Activated naive CD8-positive, alpha-beta T cell treated with anti-CD3 and anti-CD28 coated beads, Interleukin-2, amount 10 ng/mL, durations not matched to agents 7 days and 5 days (primary cell): Measurements from ENCODE around the gene APOBEC2. TPM values are rescaled to one million over a fixed set of nuclear protein-coding genes. Genes with fewer than 3 reads are reported as not detected.

Experiments used
- ATAC-seq: fragments of 150-1000 bp; cut with Tn5 transposase; one replicate; pipeline ENCODE4 v1.10.0; 2021; ENCODE audit warnings: low read depth, moderate library complexity
- POLR2A ChIA-PET: fragments of 350-600 bp; sonication (Branson Sonifier 250); formaldehyde crosslinking; loops from one replicate; lab custom pipeline; 2021; ENCODE audit warnings: antibody characterized with exemption; lab: Charles Lee
- DNase-seq: peaks from one replicate; pipeline ENCODE4 v3.0.0; 2021
- H3K27ac Mint-ChIP-seq: one replicate; pipeline ENCODE4 v1.8.0; 2022; ENCODE audit warnings: mild to moderate bottlenecking, mixed read lengths
- H3K27me3 Mint-ChIP-seq: one replicate; pipeline ENCODE4 v1.8.0; 2022; ENCODE audit warnings: mild to moderate bottlenecking, moderate library complexity, mixed read lengths
- H3K36me3 Mint-ChIP-seq: one replicate; pipeline ENCODE4 v1.8.0; 2021; ENCODE audit warnings: mild to moderate bottlenecking, mixed read lengths
- H3K4me1 Mint-ChIP-seq: one replicate; pipeline ENCODE4 v1.8.0; 2021; ENCODE audit warnings: mixed read lengths
- H3K4me3 Mint-ChIP-seq: one replicate; pipeline ENCODE4 v1.8.0; 2022; ENCODE audit warnings: mild to moderate bottlenecking, moderate library complexity, mixed read lengths
- H3K9me3 Mint-ChIP-seq: one replicate; pipeline ENCODE4 v1.8.0; 2021; ENCODE audit warnings: mixed read lengths
- total RNA-seq, 2 experiments: library from RNA; stranded (reverse); gene quantifications; one replicate each; pipeline ENCODE4 v1.2.3, GENCODE V29; 2021

Gene APOBEC2
- total RNA-seq, 2 experiments from 2014 or later = not detected

- peaks cover 12% of the 10 kb centered on the region for H3K4me1 Mint-ChIP-seq
- POLR2A ChIA-PET = no interaction called here
- DNase-seq (no peak), ATAC-seq (no peak)
- H3K27me3 Mint-ChIP-seq = no peaks in the 10 kb centered on the region
- no peak overlapping the region for H3K4me3 Mint-ChIP-seq
- no peak overlapping the region for H3K27ac Mint-ChIP-seq
- no peaks in the 10 kb centered on the region for H3K9me3 Mint-ChIP-seq
- H3K36me3 Mint-ChIP-seq = peaks cover 13% of the 10 kb centered on the region
Observed at GRCh38 chr6:41056768-41057490, 3.9 kb downstream of the APOBEC2 start.

GRCh38 chr6:41058783-41059181, 5.8 kb downstream of the APOBEC2 start:
- POLR2A ChIA-PET = no interaction called here
- ATAC-seq = no peak
- H3K27ac Mint-ChIP-seq = no peak overlapping the region

GRCh38 chr6:41059556-41059955, 6.6 kb downstream of the APOBEC2 start:
- H3K4me1 Mint-ChIP-seq = peaks cover 7% of the 10 kb centered on the region
- POLR2A ChIA-PET = interaction anchor here (1.3 kb wide), 1 partner anchor 10 kb away, joined by 3 read pairs; no protein-coding TSS in a partner anchor
- no peaks in the 10 kb centered on the region for H3K9me3 Mint-ChIP-seq
- H3K27ac Mint-ChIP-seq = no peak overlapping the region
- ATAC-seq (no peak), DNase-seq (no peak)
- no peaks in the 10 kb centered on the region for H3K27me3 Mint-ChIP-seq
- no peak overlapping the region for H3K4me3 Mint-ChIP-seq
- peaks cover 13% of the 10 kb centered on the region for H3K36me3 Mint-ChIP-seq

More at GRCh38 chr6:41058783-41059181, 5.8 kb downstream of the APOBEC2 start:
- Mint-ChIP-seq H3K9me3 (no peaks in the 10 kb centered on the region), H3K27me3 (no peaks in the 10 kb centered on the region), H3K4me3 (no peak overlapping the region), H3K4me1 (peaks cover 6% of the 10 kb centered on the region), H3K36me3 (peaks cover 13% of the 10 kb centered on the region)
- no peak for DNase-seq

- ATAC-seq (no peak), DNase-seq (no peak)
- Mint-ChIP-seq H3K27ac (no peak overlapping the region), H3K4me3 (no peak overlapping the region), H3K9me3 (no peaks in the 10 kb centered on the region), H3K27me3 (no peaks in the 10 kb centered on the region), H3K4me1 (peaks cover 8% of the 10 kb centered on the region), H3K36me3 (peaks cover 16% of the 10 kb centered on the region)
- POLR2A ChIA-PET = interaction anchor here (0.5 kb wide), 1 partner anchor 55 kb away, joined by 6 read pairs; no protein-coding TSS in a partner anchor
Observed at GRCh38 chr6:41061196-41061726, 8.3 kb downstream of the APOBEC2 start.

- no peaks in the 10 kb centered on the region for H3K9me3 Mint-ChIP-seq
- POLR2A ChIA-PET = interaction anchor here (0.7 kb wide), 1 partner anchor 9 kb away, joined by 3 read pairs; no protein-coding TSS in a partner anchor
- no peak overlapping the region for H3K4me3 Mint-ChIP-seq
- peaks cover 12% of the 10 kb centered on the region for H3K4me1 Mint-ChIP-seq
- ATAC-seq (no peak), DNase-seq (no peak)
- H3K27ac Mint-ChIP-seq = no peak overlapping the region
- H3K27me3 Mint-ChIP-seq = no peaks in the 10 kb centered on the region
- peaks cover 19% of the 10 kb centered on the region for H3K36me3 Mint-ChIP-seq
Observed at GRCh38 chr6:41062056-41062455, 9.1 kb downstream of the APOBEC2 start.

- Mint-ChIP-seq H3K9me3 (no peaks in the 10 kb centered on the region), H3K27ac (no peak overlapping the region), H3K4me1 (peaks cover 20% of the 10 kb centered on the region), H3K27me3 (no peaks in the 10 kb centered on the region), H3K36me3 (peaks cover 25% of the 10 kb centered on the region), H3K4me3 (no peak overlapping the region)
- DNase-seq = no peak
- POLR2A ChIA-PET = interaction anchor here (1.0 kb wide), 1 partner anchor 8 kb away, joined by 3 read pairs; no protein-coding TSS in a partner anchor
- ATAC-seq = no peak
Observed at GRCh38 chr6:41063884-41064285, 10.9 kb downstream of the APOBEC2 start.

- H3K9me3 Mint-ChIP-seq = no peaks in the 10 kb centered on the region
- DNase-seq (no peak), ATAC-seq (no peak)
- peaks cover 24% of the 10 kb centered on the region for H3K4me1 Mint-ChIP-seq
- no peak overlapping the region for H3K4me3 Mint-ChIP-seq
- POLR2A ChIA-PET = no interaction called here
- peaks cover 31% of the 10 kb centered on the region for H3K36me3 Mint-ChIP-seq
- H3K27me3 Mint-ChIP-seq = no peaks in the 10 kb centered on the region
- no peak overlapping the region for H3K27ac Mint-ChIP-seq
Observed at GRCh38 chr6:41064841-41065240, 11.8 kb downstream of the APOBEC2 start.

- H3K27me3 Mint-ChIP-seq = no peaks in the 10 kb centered on the region
- H3K27ac Mint-ChIP-seq = peak overlapping the region; percentile 24
- H3K4me1 Mint-ChIP-seq = peaks cover 27% of the 10 kb centered on the region
- DNase-seq (no peak), ATAC-seq (no peak)
- peaks cover 29% of the 10 kb centered on the region for H3K36me3 Mint-ChIP-seq
- H3K4me3 Mint-ChIP-seq = no peak overlapping the region
- H3K9me3 Mint-ChIP-seq = no peaks in the 10 kb centered on the region
- POLR2A ChIA-PET = no interaction called here
Observed at GRCh38 chr6:41065550-41066026, 12.6 kb downstream of the APOBEC2 start.

GRCh38 chr6:41066867-41067304, 13.9 kb downstream of the APOBEC2 start:
- no peak for ATAC-seq
- POLR2A ChIA-PET = no interaction called here
- Mint-ChIP-seq H3K4me3 (no peak overlapping the region), H3K27me3 (no peaks in the 10 kb centered on the region), H3K36me3 (peaks cover 31% of the 10 kb centered on the region), H3K27ac (no peak overlapping the region), H3K9me3 (no peaks in the 10 kb centered on the region), H3K4me1 (peaks cover 32% of the 10 kb centered on the region)
- DNase-seq = no peak

GRCh38 chr6:41071501-41071922, 18.5 kb downstream of the APOBEC2 start:
- POLR2A ChIA-PET = interaction anchor here (0.7 to 1.8 kb wide), 5 partner anchors 8 to 111 kb away, joined by 3 to 6 read pairs (median 3); no protein-coding TSS in a partner anchor
- ATAC-seq (no peak), DNase-seq (no peak)
- Mint-ChIP-seq H3K4me1 (peaks cover 47% of the 10 kb centered on the region), H3K27ac (peak overlapping the region; percentile 99), H3K27me3 (no peaks in the 10 kb centered on the region), H3K4me3 (peak overlapping the region; percentile 95), H3K36me3 (peaks cover 27% of the 10 kb centered on the region), H3K9me3 (no peaks in the 10 kb centered on the region)

GRCh38 chr6:41071923-41072835, 19.2 kb downstream of the APOBEC2 start, which contains the start of gene OARD1:
TSS of gene OARD1 (minus strand) at chr6:41072356. CDS start at chr6:41071634, 722 bp downstream.
- POLR2A ChIA-PET = interaction anchor here (0.6 to 2.3 kb wide), 14 partner anchors 9 to 262 kb away, joined by 3 to 16 read pairs (median 4); partner anchors contain the start of genes TREML1 and TREML2
- Mint-ChIP-seq H3K27me3 (no peaks in the 10 kb centered on the region), H3K4me3 (peak within 1 kb of the TSS; percentile 97), H3K4me1 (peaks cover 46% of the 10 kb centered on the region), H3K9me3 (no peaks in the 10 kb centered on the region), H3K36me3 (peaks cover 22% of the 10 kb centered on the region), H3K27ac (peak within 1 kb of the TSS; percentile 99)
- peak; percentile 99 for DNase-seq
- ATAC-seq = peak; percentile 73

- no peaks in the 10 kb centered on the region for H3K27me3 Mint-ChIP-seq
- peak within 1 kb of the TSS; percentile 97 for H3K4me3 Mint-ChIP-seq
- no peaks in the 10 kb centered on the region for H3K9me3 Mint-ChIP-seq
- ATAC-seq = peak; percentile 77
- peaks cover 21% of the 10 kb centered on the region for H3K36me3 Mint-ChIP-seq
- H3K4me1 Mint-ChIP-seq = peaks cover 44% of the 10 kb centered on the region
- H3K27ac Mint-ChIP-seq = peak within 1 kb of the TSS; percentile 99
- POLR2A ChIA-PET = interaction anchor here (0.6 to 2.3 kb wide), 11 partner anchors 21 to 261 kb away, joined by 3 to 16 read pairs (median 5); partner anchors contain the start of genes TREML1 and TREML2
- peak; percentile 100 for DNase-seq
Observed at GRCh38 chr6:41072836-41073202, 19.8 kb downstream of the APOBEC2 start, which contains the start of gene NFYA. TSS of gene NFYA (plus strand) at chr6:41072974. CDS start at chr6:41079090, 6,116 bp downstream.
